ENCODE results near the gene CPED1. TPM values are rescaled to one million over a fixed set of nuclear protein-coding genes. Genes with fewer than 3 reads are reported as not detected.
"Not testable (repeated sequence)": the region's sequence is repeated elsewhere in the genome, so short reads cannot be mapped to it uniquely, and the experiment has no call there.

CPED1 gene
- total RNA-seq, 1 experiment from 2014 or later: 1.6 TPM

- no peak for DNase-seq (ENCODE audit: low read depth)
These were observed 51.0 kb downstream of the CPED1 start for GRCh38 chr7:121039510-121039822.

- no peak for DNase-seq (ENCODE audit: low read depth)
These were observed 51.5 kb downstream of the CPED1 start for GRCh38 chr7:121039994-121040393.

GRCh38 chr7:121041516-121042148 is 53.1 kb downstream of the CPED1 start:
- DNase-seq (ENCODE audit: low read depth): peak; percentile 14

GRCh38 chr7:121042195-121042594 is 53.7 kb downstream of the CPED1 start:
- DNase-seq (ENCODE audit: low read depth): no peak

- no peak for DNase-seq (ENCODE audit: low read depth)
These were observed 54.4 kb downstream of the CPED1 start for GRCh38 chr7:121042899-121043298.

- DNase-seq (ENCODE audit: low read depth): no peak
These were observed 55.1 kb downstream of the CPED1 start for GRCh38 chr7:121043314-121044234.

GRCh38 chr7:121045090-121045489 is 56.6 kb downstream of the CPED1 start:
- DNase-seq (ENCODE audit: low read depth): no peak

GRCh38 chr7:121046009-121046408 is 57.5 kb downstream of the CPED1 start:
- no peak for DNase-seq (ENCODE audit: low read depth)

GRCh38 chr7:121046893-121047468 is 58.5 kb downstream of the CPED1 start:
- DNase-seq (ENCODE audit: low read depth): no peak

GRCh38 chr7:121048195-121048594 is 59.7 kb downstream of the CPED1 start:
- no peak for DNase-seq (ENCODE audit: low read depth)

GRCh38 chr7:121049028-121049791 is 60.7 kb downstream of the CPED1 start:
- DNase-seq (ENCODE audit: low read depth): no peak

- DNase-seq (ENCODE audit: low read depth): no peak
These were observed 61.4 kb downstream of the CPED1 start for GRCh38 chr7:121049897-121050296.

GRCh38 chr7:121053219-121053618 is 64.7 kb downstream of the CPED1 start:
- no peak for DNase-seq (ENCODE audit: low read depth)

GRCh38 chr7:121054925-121055324 is 66.4 kb downstream of the CPED1 start:
- DNase-seq (ENCODE audit: low read depth): no peak

GRCh38 chr7:121057878-121058277 is 69.4 kb downstream of the CPED1 start:
- no peak for DNase-seq (ENCODE audit: low read depth)

- DNase-seq (ENCODE audit: low read depth): no peak
These were observed 70.5 kb downstream of the CPED1 start for GRCh38 chr7:121058975-121059374.

- DNase-seq (ENCODE audit: low read depth): not testable (repeated sequence)
These were observed 71.5 kb downstream of the CPED1 start for GRCh38 chr7:121059979-121060509.

GRCh38 chr7:121061677-121062582 is 73.4 kb downstream of the CPED1 start:
- DNase-seq (ENCODE audit: low read depth): no peak

- no peak for DNase-seq (ENCODE audit: low read depth)
These were observed 74.3 kb downstream of the CPED1 start for GRCh38 chr7:121062671-121063279.

GRCh38 chr7:121067717-121068116 is 79.2 kb downstream of the CPED1 start:
- DNase-seq (ENCODE audit: low read depth): not testable (repeated sequence)
